ENCODE measurements around the gene EDN2.

DNA sequence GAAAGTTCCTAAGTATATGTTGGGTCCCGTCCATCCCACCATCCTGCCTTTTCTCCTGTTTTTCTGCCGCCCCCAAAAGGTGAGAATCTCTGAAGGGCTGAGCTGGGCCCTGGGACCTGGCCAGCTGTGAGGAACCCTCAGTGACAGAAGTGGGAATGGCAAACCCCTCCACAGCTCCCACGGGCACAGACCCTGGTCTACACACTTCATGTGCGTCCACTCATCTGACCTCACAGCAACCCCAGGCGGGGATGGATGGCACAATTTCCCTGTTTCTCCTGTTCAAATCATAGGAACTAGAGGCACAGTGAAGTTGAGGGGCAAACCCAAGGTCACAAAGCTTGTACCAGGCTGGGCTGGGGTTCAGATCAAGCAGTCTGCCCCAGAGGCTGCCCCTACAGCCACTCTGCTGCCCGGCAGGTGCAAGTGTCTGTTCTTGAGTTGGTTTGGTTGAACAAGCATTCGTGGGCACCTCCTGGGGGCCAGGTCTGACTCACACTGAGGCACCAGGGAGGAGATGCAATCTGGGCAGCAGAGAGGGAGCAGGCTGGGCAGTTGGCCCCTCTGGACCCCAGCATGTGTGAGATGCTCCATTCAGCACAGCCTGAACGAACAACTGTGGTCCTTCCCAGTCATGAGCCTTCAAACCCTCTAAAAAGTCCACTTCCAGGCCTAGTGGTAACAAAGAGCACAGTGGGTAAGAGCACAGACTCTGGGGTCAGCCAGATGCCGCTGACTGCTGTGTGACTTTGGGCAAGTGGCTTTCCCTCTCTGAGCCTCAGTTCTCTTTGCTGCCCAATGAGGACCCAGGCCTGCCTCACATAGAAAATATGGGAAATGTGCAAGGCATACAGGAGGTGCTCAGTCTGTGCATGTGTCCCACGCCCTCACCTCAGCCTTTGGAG, 4.0 kb downstream of the EDN2 start:
- TF ChIP-seq CTCF (IDR thresholded peaks at IDR 0.05; ENCODE audit: low read depth, low read length, poor library complexity, severe bottlenecking) (no peak), EZH2phosphoT487 (IDR thresholded peaks at IDR 0.05; ENCODE audit: borderline replicate concordance, low read length) (no peak)

Measured in DOHH2 (cell line).